Tibial nerve (tissue), 4 donors: ENCODE results near the gene PCDH9.

ENCODE experiments used
- EP300 ChIP-seq, 2 donors: sonication (generic); formaldehyde crosslinking; IDR thresholded peaks; one replicate each; pipeline ENCODE4 v1.6.1; 2017; ENCODE audit warnings: antibody characterized with exemption in 2 of 2, mild to moderate bottlenecking in 1 of 2
- POLR2A ChIP-seq, 2 donors: fragments of 450-650 bp; IDR thresholded peaks; one replicate each; pipeline ENCODE4 v1.6.1; 2017; ENCODE audit warnings: antibody characterized with exemption in 2 of 2, mild to moderate bottlenecking in 2 of 2, moderate library complexity in 2 of 2
- TF ChIP-seq, protein P1 (sequence below), 5 experiments: fragments of 200-600 bp in 3 of 5; fragments of 450-650 bp in 2 of 5; sonication (generic) in 3 of 5; IDR thresholded peaks; one replicate each; pipeline ENCODE4 v1.5.1; 2016 to 2019; ENCODE audit warnings: antibody characterized with exemption in 5 of 5, mild to moderate bottlenecking in 3 of 5, moderate library complexity in 2 of 5

DNA sequence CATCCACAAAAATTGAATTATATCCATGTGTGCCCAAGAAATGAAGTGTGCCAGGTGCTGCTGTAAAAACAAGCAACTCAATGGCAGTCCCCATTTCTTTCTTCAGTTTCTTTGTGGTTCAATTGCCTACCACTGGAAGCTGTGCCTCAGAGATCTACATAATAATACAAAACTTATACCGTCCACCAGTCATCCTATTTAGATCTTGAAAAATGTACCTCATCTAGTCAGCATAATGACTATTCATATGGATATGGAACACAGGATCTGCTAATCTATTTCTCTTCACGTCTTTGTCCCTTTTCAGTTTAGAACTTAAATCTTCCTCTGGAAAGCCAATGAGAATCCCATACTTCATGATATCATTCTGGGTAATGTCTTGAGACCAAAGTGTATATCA lies 648.5 kb downstream of the PCDH9 start:
- TF ChIP-seq, protein P1, sequence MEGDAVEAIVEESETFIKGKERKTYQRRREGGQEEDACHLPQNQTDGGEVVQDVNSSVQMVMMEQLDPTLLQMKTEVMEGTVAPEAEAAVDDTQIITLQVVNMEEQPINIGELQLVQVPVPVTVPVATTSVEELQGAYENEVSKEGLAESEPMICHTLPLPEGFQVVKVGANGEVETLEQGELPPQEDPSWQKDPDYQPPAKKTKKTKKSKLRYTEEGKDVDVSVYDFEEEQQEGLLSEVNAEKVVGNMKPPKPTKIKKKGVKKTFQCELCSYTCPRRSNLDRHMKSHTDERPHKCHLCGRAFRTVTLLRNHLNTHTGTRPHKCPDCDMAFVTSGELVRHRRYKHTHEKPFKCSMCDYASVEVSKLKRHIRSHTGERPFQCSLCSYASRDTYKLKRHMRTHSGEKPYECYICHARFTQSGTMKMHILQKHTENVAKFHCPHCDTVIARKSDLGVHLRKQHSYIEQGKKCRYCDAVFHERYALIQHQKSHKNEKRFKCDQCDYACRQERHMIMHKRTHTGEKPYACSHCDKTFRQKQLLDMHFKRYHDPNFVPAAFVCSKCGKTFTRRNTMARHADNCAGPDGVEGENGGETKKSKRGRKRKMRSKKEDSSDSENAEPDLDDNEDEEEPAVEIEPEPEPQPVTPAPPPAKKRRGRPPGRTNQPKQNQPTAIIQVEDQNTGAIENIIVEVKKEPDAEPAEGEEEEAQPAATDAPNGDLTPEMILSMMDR (IDR thresholded peaks at IDR 0.05), result no peak
- TF ChIP-seq POLR2A (IDR thresholded peaks at IDR 0.05), result no peak
- no peak for TF ChIP-seq EP300 (IDR thresholded peaks at IDR 0.05)
